OCI-LY7 (cell line): ENCODE measurements around the gene SMARCAD1. TPM values are rescaled to one million over a fixed set of nuclear protein-coding genes. Genes with fewer than 3 reads are reported as not detected.

Source experiments
- BruUV-seq: library from RNA; stranded (reverse); fragments of 400-500 nt; replicated peaks from 2 replicates; lab custom pipeline; 2021; lab: Mats Ljungman, UMichigan
- CTCF ChIA-PET: fragments of 300-600 bp; sonication (Branson Sonifier 250); formaldehyde crosslinking; loops from one replicate; lab custom pipeline; 2022; ENCODE audit warnings: antibody characterized with exemption; ENCODE audit not compliant: unreplicated experiment; lab: Charles Lee
- POLR2A ChIA-PET: fragments of 300-600 bp; sonication (Branson Sonifier 250); formaldehyde crosslinking; loops from one replicate; lab custom pipeline; 2022; ENCODE audit warnings: antibody characterized with exemption; lab: Charles Lee
- DNase-seq: peaks from one replicate; pipeline ENCODE4 v3.0.0-alpha.2; 2015; ENCODE audit warnings: low spot score
- H2AFZ ChIP-seq: fragments of 200-600 bp; sonication (generic), shearing (Covaris generic); 2 replicates; pipeline ENCODE4 v1.6.1; 2014; ENCODE audit warnings: mild to moderate bottlenecking, antibody characterized with exemption, low read length, moderate library complexity
- H3K27ac ChIP-seq: fragments of 200-600 bp; sonication (generic); 2 replicates; pipeline ENCODE4 v1.5.1; 2014; ENCODE audit warnings: mixed run types, low read depth, mild to moderate bottlenecking, moderate library complexity, low read length, inconsistent platforms; ENCODE audit not compliant: poor library complexity, severe bottlenecking
- H3K36me3 ChIP-seq: fragments of 200-600 bp; sonication (generic); 2 replicates; pipeline ENCODE4 v1.6.1; 2014; ENCODE audit warnings: mild to moderate bottlenecking, antibody characterized with exemption, low read length, moderate library complexity, mixed read lengths; ENCODE audit not compliant: insufficient read depth
- H3K4me1 ChIP-seq: fragments of 200-600 bp; sonication (generic); 2 replicates; pipeline ENCODE4 v1.5.1; 2014; ENCODE audit warnings: mild to moderate bottlenecking, low read length; ENCODE audit not compliant: insufficient read depth, poor library complexity, severe bottlenecking
- H3K4me2 ChIP-seq: fragments of 200-600 bp; sonication (generic); 2 replicates; pipeline ENCODE4 v1.6.1; 2014; ENCODE audit warnings: mild to moderate bottlenecking, low read length
- H3K4me3 ChIP-seq: fragments of 200-600 bp; sonication (generic); 2 replicates; pipeline ENCODE4 v1.5.1; 2014; ENCODE audit warnings: mild to moderate bottlenecking, low read depth, low read length; ENCODE audit not compliant: poor library complexity, severe bottlenecking
- H3K79me2 ChIP-seq: fragments of 200-600 bp; sonication (generic); 2 replicates; pipeline ENCODE4 v1.6.1; 2016; ENCODE audit warnings: low read depth, mild to moderate bottlenecking, low read length, moderate library complexity, mixed read lengths; ENCODE audit not compliant: insufficient read depth
- H3K9me2 ChIP-seq: fragments of 200-600 bp; sonication (generic); 2 replicates; pipeline ENCODE4 v1.6.1; 2016; ENCODE audit warnings: mild to moderate bottlenecking, low read length, mixed read lengths; ENCODE audit not compliant: insufficient read depth
- H3K9me3 ChIP-seq: fragments of 200-600 bp; sonication (generic); 2 replicates; pipeline ENCODE4 v1.6.1; 2014; ENCODE audit warnings: mild to moderate bottlenecking, mixed run types, low read length, mixed read lengths
- H4K20me1 ChIP-seq: fragments of 200-600 bp; sonication (generic); 2 replicates; pipeline ENCODE4 v1.6.1; 2014; ENCODE audit warnings: mild to moderate bottlenecking, antibody characterized with exemption, low read length, moderate library complexity, mixed read lengths; ENCODE audit not compliant: insufficient read depth
- EZH2phosphoT487 ChIP-seq: fragments of 200-600 bp; sonication (generic); IDR thresholded peaks from 2 replicates; pipeline ENCODE4 v1.6.1; 2018; ENCODE audit warnings: low read depth, borderline replicate concordance, mild to moderate bottlenecking, mixed run types, antibody characterized with exemption, low read length, moderate library complexity, mixed read lengths
- intact Hi-C: fragments of 100-400 bp; cut with micrococcal nuclease; formaldehyde crosslinking; loops from one replicate; pipeline ENCODE4 v1.10.0; 2022; ENCODE audit not compliant: unreplicated experiment
- total RNA-seq, 2 experiments: library from RNA; depleted of rRNA in 1 of 2; stranded (reverse); fragments of >200 nt in 1 of 2; shearing (Covaris generic) in 1 of 2; gene quantifications; 2 replicates each; pipeline ENCODE4 v1.2.3, GENCODE V29; 2014 to 2022
- TF ChIP-seq, protein P1 (sequence below): fragments of 200-600 bp; sonication (generic); conservative IDR thresholded peaks from 2 replicates; pipeline ENCODE4 v1.5.1; 2014; ENCODE audit warnings: mild to moderate bottlenecking, antibody characterized with exemption, low read length, moderate library complexity, mixed read lengths

Gene SMARCAD1
- total RNA-seq, 2 experiments from 2014 or later: 29.9 to 47.5 TPM

- intact Hi-C loops: no loop called here
- ChIA-PET POLR2A (no interaction called here), CTCF (no interaction called here)
- peaks cover 76% of the 10 kb centered on the region for H3K79me2 ChIP-seq
- H3K36me3 ChIP-seq: peaks cover 88% of the 10 kb centered on the region
- no peak for DNase-seq
- no peaks in the 10 kb centered on the region for H4K20me1 ChIP-seq
- no TSS peak for BruUV-seq
- no peak overlapping the region for H2AFZ ChIP-seq
- H3K9me3 ChIP-seq: no peaks in the 10 kb centered on the region
- no peaks in the 10 kb centered on the region for H3K9me2 ChIP-seq
- no peak overlapping the region for H3K27ac ChIP-seq
- no peaks in the 10 kb centered on the region for H3K4me1 ChIP-seq
- H3K4me2 ChIP-seq: no peak overlapping the region
- no peak for TF ChIP-seq EZH2phosphoT487
- TF ChIP-seq, protein P1, sequence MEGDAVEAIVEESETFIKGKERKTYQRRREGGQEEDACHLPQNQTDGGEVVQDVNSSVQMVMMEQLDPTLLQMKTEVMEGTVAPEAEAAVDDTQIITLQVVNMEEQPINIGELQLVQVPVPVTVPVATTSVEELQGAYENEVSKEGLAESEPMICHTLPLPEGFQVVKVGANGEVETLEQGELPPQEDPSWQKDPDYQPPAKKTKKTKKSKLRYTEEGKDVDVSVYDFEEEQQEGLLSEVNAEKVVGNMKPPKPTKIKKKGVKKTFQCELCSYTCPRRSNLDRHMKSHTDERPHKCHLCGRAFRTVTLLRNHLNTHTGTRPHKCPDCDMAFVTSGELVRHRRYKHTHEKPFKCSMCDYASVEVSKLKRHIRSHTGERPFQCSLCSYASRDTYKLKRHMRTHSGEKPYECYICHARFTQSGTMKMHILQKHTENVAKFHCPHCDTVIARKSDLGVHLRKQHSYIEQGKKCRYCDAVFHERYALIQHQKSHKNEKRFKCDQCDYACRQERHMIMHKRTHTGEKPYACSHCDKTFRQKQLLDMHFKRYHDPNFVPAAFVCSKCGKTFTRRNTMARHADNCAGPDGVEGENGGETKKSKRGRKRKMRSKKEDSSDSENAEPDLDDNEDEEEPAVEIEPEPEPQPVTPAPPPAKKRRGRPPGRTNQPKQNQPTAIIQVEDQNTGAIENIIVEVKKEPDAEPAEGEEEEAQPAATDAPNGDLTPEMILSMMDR: no peak
- no peak overlapping the region for H3K4me3 ChIP-seq
These were observed 11.7 kb downstream of the SMARCAD1 start for GRCh38 chr4:94219402-94219801.

GRCh38 chr4:94221916-94222315 is 14.3 kb downstream of the SMARCAD1 start:
- Histone ChIP-seq H3K9me3 (no peaks in the 10 kb centered on the region), H3K4me2 (no peak overlapping the region), H3K79me2 (peaks cover 86% of the 10 kb centered on the region), H3K4me1 (no peaks in the 10 kb centered on the region), H3K27ac (no peak overlapping the region), H3K36me3 (peaks cover 88% of the 10 kb centered on the region), H3K4me3 (no peak overlapping the region), H3K9me2 (no peaks in the 10 kb centered on the region), H4K20me1 (no peaks in the 10 kb centered on the region), H2AFZ (no peak overlapping the region)
- no peak for DNase-seq
- intact Hi-C loops: no loop called here
- CTCF ChIA-PET: no interaction called here
- no peak for TF ChIP-seq EZH2phosphoT487
- TF ChIP-seq, protein P1: no peak
- POLR2A ChIA-PET: no interaction called here
- no TSS peak for BruUV-seq

DNA sequence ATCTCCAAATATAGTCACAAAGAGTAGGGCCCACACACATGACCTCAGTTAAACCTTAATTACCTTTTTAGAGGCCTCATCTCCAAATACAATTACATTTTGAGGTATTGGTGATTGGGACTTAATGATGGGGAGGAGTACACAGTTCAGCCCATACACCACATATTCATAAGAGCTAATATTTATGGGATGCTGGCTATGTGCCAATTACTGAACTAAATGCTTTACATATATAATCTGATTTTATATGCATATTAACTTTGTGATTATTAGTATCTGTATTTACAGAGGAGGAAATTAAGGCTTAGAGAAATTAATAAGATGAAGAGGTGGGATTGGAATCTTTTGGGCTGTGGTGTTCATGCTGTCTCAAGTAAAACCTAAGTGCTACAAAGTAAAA is 17.8 kb downstream of the SMARCAD1 start:
- TF ChIP-seq, protein P1: no peak
- TF ChIP-seq EZH2phosphoT487: no peak
- no peak overlapping the region for H2AFZ ChIP-seq
- BruUV-seq: no TSS peak
- intact Hi-C loops: no loop called here
- ChIA-PET CTCF (no interaction called here), POLR2A (no interaction called here)
- peaks cover 90% of the 10 kb centered on the region for H3K36me3 ChIP-seq
- H3K79me2 ChIP-seq: peaks cover 56% of the 10 kb centered on the region
- no peak overlapping the region for H3K4me3 ChIP-seq
- no peaks in the 10 kb centered on the region for H3K9me2 ChIP-seq
- H4K20me1 ChIP-seq: no peaks in the 10 kb centered on the region
- H3K9me3 ChIP-seq: no peaks in the 10 kb centered on the region
- no peak for DNase-seq
- H3K27ac ChIP-seq: no peak overlapping the region
- no peaks in the 10 kb centered on the region for H3K4me1 ChIP-seq
- no peak overlapping the region for H3K4me2 ChIP-seq
